Subcutaneous adipose tissue (tissue), 4 donors: Measurements from ENCODE around the gene MSANTD7. TPM values are rescaled to one million over a fixed set of nuclear protein-coding genes. Genes with fewer than 3 reads are reported as not detected.

ENCODE experiments used
- CTCF ChIP-seq: fragments of 450-650 bp; IDR thresholded peaks from one replicate; pipeline ENCODE4 v1.5.1; 2016; ENCODE audit warnings: low read depth, mild to moderate bottlenecking, control low read depth, antibody characterized with exemption, moderate library complexity
- total RNA-seq, 4 donors: library from RNA; depleted of rRNA; stranded (reverse); fragments of >200 nt; gene quantifications; one replicate each; pipeline ENCODE4 v1.1.0, GENCODE V29; 2016

MSANTD7 gene
- total RNA-seq, 4 donors from 2014 or later = 6.5 to 13.5 (median 7.8) TPM

GRCh38 chr10:14822879-14823755 is 15.0 kb upstream of the MSANTD7 start:
- TF ChIP-seq CTCF = no peak

GRCh38 chr10:14823966-14824365 is 14.1 kb upstream of the MSANTD7 start:
- TF ChIP-seq CTCF = no peak

GRCh38 chr10:14826076-14826829 is 11.9 kb upstream of the MSANTD7 start:
- no peak for TF ChIP-seq CTCF

GRCh38 chr10:14833106-14833505 is 5.0 kb upstream of the MSANTD7 start:
- TF ChIP-seq CTCF = no peak

GRCh38 chr10:14836208-14836607 is 1.9 kb upstream of the MSANTD7 start:
- no peak for TF ChIP-seq CTCF

- TF ChIP-seq CTCF = no peak
Observed at GRCh38 chr10:14837003-14837756, 926 bp upstream of the MSANTD7 start.
